Renal cortex interstitium (tissue), 11 donors: ENCODE results near the gene GLDN. TPM values are rescaled to one million over a fixed set of nuclear protein-coding genes. Genes with fewer than 3 reads are reported as not detected.

ENCODE experiments used
- DNase-seq, 11 donors: peaks; one replicate each; pipeline ENCODE4 v3.0.0-alpha.2; 2013; ENCODE audit warnings: low read depth in 9 of 11, low spot score in 4 of 11; ENCODE audit errors: extremely low read depth in 1 of 11
- polyA plus RNA-seq, 3 donors: library from polyadenylated mRNA; unstranded; fragments of 120-200 nt; gene quantifications; one replicate each; pipeline ENCODE4 v1.2.1, GENCODE V29; 2013; ENCODE audit not compliant: insufficient read length in 3 of 3

Gene GLDN
- polyA plus RNA-seq, 3 donors = 0.07 to 0.29 (median 0.25) TPM

DNA sequence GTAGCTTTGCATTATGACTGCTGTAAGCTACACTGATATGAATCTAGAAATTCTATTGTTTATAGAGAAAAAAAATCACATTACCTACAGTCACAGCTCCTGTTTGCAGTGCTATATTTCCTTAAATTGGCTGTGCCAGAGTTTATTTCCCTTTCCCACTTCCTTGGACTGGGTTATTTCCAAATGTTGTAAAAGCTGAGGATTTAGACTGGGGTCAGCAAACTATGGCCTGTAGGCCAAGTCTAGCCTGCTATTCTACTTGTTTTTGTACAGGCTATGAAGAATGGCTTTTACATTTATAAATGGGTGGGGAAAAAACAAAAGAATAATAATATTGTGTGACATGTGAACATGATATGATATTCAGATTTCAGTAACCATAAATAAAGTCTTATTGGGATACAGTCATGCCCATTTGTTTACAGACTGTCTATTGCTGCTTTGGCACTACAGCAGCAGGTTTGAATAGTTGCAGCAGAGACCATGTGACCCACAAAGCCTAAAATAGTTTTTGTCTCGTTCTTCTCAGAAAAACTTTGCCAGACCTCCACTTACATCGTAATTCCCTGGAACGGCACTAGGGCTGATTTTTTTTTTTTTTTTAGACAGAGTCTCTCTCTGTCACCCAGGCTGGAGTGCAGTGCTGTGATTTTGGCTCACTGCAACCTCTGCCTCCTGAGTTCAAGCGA, 7.8 kb downstream of the GLDN start:
- no peak for DNase-seq

DNA sequence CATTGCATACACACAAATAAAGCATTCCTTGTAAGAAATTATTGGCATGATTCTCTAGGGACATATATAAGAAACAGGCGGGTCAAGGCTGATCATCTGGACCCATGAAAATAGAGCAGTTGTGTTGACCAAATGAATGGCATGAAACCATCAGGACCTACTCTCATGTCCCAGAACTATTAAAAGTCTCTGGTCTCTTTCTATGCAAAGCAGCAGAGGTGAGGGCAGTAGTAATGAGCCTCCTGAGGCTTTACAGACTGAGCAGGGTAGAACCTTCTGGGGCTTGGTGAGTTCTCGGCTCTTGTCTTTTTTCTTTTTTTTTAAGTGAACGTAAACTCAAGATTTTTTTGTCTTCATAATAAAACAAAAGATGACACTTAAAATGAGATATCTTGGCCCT, 9.3 kb downstream of the GLDN start:
- no peak for DNase-seq

GRCh38 chr15:51353976-51354375, 12.5 kb downstream of the GLDN start:
- no peak for DNase-seq

- DNase-seq = no peak
Measured at GRCh38 chr15:51355096-51355495, 13.6 kb downstream of the GLDN start.

DNA sequence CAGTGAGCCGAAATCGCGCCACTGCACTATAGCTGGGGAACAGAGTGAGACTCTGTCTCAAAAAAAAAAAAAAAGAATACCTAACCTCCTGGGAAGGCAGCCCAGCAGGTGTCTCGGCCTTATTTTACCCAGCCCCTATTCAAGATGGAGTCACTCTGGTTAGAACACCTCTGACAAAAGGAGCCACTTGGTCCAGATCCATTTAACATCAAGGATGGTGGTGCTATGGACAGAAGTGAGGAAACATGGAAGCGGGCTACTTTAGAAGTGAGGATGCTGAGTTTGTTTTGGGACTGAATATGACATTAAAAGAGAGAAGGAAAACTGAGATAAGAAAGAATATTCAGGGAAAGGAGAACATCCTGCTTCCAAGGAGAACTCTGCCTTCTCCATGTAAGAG, 14.7 kb downstream of the GLDN start:
- DNase-seq = no peak

DNA sequence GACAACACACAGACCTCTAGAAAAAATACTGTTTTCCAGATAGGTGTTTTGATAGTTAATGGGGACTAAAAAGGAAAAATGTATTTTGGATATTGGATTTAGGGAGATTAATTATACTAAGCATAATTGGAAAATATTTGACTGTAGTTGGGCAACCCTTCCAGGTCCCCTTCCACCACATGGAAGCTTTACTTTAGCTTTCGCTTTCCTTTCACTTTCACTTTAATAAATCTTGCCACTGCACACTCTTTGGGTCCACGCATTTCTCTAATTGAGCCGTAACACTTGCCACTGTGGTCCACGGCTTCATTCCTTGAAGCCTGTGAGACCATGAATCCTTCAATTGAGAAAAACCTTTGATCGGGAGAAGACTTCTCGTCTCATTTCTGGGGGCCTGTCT, 15.5 kb downstream of the GLDN start:
- DNase-seq = no peak

GRCh38 chr15:51359981-51360380, 18.5 kb downstream of the GLDN start:
- no peak for DNase-seq

DNA sequence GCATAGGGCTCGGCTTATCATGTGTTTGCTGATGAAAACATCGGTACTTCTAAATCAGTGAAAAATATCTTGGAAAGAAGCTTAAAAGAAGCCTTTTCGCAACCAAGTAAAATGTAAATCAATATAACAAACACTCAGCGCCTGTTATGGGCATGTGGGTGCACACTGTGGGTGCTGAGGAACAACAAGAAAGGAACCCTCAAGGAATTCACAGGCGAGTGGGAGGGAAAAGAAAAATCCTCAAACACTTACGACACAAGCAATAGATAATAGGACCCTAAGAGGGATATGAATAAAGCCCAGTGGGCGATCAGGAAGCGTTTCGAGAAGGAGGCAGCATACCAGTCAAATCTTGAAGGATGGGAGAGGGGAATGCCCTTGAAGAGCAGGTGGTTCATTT, 21.9 kb downstream of the GLDN start:
- no peak for DNase-seq

- no peak for DNase-seq
Measured at GRCh38 chr15:51365417-51365816, 24.0 kb downstream of the GLDN start.

DNA sequence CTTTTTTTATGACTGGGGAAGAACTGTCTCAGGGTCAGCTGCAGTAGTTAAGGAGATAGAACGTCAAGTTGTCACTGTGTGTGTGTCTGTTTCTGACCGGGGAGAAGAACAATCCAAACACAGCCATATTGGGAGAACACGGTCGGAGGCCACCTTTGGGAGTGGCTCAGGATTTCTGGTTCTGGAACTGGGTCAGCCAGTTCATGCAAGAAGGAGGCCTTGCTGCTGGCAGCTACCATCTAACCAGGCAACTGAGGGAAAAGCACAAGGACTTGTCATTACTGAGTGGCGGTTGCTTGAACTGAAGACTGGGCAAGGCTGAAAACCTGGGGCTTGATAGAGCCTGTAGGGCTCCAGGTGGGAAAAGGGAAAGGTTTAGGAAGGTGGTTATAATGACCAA, 24.6 kb downstream of the GLDN start:
- DNase-seq = no peak

GRCh38 chr15:51366920-51367319, 25.5 kb downstream of the GLDN start:
- no peak for DNase-seq

DNA sequence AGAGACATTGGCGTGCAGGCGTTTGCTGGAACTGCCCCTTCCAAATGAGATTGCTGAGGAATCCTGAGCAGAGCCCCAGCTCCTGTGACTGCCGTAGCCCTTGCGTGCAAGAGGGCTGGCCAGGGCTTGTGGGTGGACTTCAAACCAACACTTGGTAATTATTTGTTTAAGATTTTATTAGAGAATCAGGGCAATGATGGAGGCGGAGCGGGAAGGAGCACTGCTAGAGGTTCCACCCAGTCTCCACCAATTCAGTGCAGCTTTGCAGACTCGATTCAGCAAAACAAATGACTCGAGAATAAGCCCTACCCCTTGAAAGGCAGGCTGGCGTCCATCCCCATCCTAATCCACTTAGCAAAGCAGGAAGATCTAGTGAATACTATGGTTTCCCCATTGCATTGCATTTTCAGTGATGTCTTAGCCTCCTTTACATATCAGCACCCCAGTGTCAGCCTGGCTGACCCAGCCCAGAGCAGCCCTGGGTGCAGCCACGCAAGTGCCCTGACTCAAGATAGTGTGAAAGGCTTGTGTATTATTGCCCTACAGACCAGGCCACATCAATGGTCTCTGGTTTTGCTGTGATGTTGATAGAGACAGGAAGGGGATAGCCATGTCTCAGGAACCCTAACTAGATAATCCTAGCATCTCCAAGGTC, 26.0 kb downstream of the GLDN start:
- DNase-seq = no peak

GRCh38 chr15:51368307-51368706, 26.9 kb downstream of the GLDN start:
- no peak for DNase-seq

DNA sequence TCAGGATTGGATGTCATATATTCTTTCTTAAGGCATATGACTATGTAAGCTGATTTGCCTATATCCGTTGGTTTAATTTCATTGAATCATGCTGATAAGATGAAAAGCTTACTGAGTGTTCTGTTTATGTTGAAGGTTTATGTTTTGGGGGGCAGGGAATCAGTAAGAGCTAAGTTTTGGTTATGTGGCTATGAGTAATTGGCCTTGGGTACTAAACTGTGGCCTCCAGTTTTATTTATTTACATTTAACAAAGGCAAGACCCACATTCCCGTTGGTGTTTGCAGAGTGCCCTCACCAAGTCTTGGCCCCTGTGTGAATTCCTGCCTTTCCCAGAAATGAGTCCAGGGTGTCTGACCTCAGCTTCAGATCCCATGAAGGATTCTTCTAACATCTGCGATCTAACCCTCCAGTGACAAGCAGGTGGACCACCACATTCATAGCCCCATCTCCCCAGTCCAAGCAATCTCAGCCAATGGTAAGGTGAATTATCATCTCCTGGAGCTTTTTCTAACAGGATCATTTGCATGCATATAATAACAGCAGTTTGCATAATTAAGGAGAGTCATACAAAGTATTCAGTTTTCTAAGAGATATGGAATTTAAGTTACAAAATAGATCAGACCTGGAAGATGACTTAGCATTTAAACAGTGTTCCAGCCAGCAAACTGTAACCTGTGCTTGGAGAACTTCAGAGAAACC, 27.4 kb downstream of the GLDN start:
- no peak for DNase-seq

DNA sequence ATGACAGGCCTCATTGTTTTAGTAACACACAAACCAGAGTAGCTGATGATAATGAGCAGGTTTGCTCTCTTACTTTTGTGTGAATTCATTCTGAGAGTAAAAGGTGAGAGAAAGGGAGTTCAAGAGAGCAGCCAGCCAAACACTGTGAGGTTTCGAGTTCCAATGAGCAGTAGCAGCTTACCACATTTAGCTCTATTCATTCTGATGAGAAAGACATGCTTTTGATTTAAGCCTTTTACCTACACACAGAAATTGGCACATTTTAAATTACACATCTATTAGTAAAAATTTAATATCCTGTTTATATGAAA, 28.0 kb downstream of the GLDN start:
- no peak for DNase-seq

DNA sequence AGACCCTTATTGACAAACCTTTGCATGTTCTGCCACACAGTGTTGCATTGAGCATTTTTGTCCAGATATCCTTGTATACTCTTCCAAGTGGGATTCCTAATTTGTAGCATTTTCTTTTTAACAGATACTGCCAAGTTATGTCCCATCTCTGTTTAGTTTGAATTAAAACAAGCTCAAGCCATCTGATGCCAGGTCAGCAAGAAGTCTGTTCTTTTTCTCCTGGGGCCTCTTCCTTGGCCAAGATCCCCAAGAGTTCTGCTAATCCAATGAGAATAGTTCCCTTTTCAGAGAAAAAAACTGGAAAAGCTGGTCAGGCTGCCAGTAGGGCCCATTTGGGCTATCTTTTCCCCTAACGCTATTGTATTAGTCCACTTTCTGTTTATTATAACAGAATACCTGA, 29.8 kb downstream of the GLDN start:
- no peak for DNase-seq

- no peak for DNase-seq
Measured at GRCh38 chr15:51374131-51374530, 32.7 kb downstream of the GLDN start.

DNA sequence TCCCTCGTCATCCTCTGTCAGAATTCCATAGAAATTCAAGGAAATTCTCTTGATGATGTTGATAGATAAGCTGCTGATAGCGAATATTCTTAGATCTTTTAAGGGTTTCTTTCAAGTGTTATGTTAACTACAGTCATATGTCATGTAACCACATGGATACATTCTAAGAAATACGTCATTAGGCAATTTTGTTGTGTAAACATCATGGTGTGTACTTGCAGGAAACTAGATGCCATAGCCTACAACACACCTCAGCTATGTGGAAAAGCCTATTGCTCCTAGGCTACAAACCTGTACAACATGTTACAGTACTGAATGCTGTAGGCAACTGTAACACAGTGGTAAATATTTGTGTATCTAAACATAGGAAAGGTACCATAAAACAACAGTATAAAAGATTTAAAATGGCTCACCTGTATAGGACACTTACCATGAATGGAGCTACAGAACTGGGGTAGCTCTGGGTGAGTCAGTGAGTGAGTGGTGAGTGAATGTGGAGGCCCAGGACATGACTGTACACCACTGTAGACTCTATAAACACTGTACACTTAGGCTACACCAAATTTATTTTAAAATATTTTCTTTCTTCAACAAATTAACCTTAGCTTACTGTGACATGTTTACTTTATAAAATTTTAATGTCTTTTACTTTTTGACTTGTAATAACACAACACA, 34.6 kb downstream of the GLDN start:
- DNase-seq = no peak

DNA sequence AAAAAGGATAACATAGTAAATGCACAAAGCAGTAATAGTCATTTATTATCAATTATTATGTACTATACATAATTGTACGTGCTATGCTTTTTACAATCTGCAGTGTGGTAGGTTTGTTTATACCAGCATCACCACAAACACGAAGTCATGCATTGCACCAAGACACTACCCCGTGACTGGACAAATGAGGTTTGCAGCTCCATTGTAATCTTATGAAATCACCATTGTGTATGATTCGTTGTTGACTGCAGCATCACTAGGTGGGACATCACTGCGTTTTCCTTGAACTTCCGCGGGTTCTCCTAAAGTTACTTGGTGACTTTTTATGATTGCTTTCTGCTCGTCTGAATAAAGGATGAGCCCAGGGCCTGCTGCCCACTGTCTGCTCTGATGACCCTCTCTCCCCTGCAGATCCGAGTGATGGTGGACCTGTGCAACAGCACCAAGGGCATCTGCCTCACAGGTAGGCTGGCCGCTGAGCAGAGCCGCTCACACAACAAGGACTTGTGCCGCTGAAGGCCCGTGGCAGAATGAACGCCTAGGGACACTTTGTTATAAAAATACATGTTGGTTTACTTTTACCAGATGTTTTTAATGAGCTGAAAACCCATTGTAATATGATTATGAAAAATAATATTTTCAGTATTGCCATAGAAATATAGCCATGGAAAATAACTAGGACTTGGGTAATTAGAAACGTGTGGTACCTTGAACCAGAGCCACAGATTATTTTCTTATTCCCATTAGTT, 35.8 kb downstream of the GLDN start:
- no peak for DNase-seq

- DNase-seq = no peak
Measured at GRCh38 chr15:51378406-51378805, 37.0 kb downstream of the GLDN start.
